ENCODE data around the gene MT2A. TPM values are rescaled to one million over a fixed set of nuclear protein-coding genes. Genes with fewer than 3 reads are reported as not detected.

The MT2A gene
- total RNA-seq, 3 donors from 2014 or later (not counting 1 experiment from before 2014, with no cell fraction given), result 33.0 to 81.5 (median 70.6) TPM

GRCh38 chr16:56645838-56646237, 37.5 kb downstream of the MT2A start:
- H3K4me1 ChIP-seq (ENCODE audit: control insufficient read depth, insufficient read depth, low read length), result peaks cover 18% of the 10 kb centered on the region
- no peak overlapping the region for H3K4me3 ChIP-seq (ENCODE audit: low read length)
- H3K4me3 Mint-ChIP-seq, result no peak overlapping the region
- no peak overlapping the region for H3K27ac Mint-ChIP-seq
- WGBS (ENCODE audit: insufficient coverage), result 0% methylated on average over 1 of the region's 1 CpG
- no peaks in the 10 kb centered on the region for H3K9me3 Mint-ChIP-seq
- H3K27me3 ChIP-seq (ENCODE audit: control insufficient read depth, insufficient read depth, low read length), result peaks cover 9% of the 10 kb centered on the region
- H3K27ac ChIP-seq (ENCODE audit: low read length), result no peak overlapping the region
- peaks cover 16 to 21% of the 10 kb centered on the region in 2 donors for H3K4me1 Mint-ChIP-seq
- ATAC-seq (no peak), DNase-seq (no peak)
- H3K36me3 ChIP-seq (ENCODE audit: control insufficient read depth, insufficient read depth, low read length), result no peaks in the 10 kb centered on the region
- TF ChIP-seq, protein P1, sequence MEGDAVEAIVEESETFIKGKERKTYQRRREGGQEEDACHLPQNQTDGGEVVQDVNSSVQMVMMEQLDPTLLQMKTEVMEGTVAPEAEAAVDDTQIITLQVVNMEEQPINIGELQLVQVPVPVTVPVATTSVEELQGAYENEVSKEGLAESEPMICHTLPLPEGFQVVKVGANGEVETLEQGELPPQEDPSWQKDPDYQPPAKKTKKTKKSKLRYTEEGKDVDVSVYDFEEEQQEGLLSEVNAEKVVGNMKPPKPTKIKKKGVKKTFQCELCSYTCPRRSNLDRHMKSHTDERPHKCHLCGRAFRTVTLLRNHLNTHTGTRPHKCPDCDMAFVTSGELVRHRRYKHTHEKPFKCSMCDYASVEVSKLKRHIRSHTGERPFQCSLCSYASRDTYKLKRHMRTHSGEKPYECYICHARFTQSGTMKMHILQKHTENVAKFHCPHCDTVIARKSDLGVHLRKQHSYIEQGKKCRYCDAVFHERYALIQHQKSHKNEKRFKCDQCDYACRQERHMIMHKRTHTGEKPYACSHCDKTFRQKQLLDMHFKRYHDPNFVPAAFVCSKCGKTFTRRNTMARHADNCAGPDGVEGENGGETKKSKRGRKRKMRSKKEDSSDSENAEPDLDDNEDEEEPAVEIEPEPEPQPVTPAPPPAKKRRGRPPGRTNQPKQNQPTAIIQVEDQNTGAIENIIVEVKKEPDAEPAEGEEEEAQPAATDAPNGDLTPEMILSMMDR (IDR thresholded peaks at IDR 0.05), result no peak
- intact Hi-C loops (cut with micrococcal nuclease), result no loop called here
- H3K36me3 Mint-ChIP-seq, result no peaks in the 10 kb centered on the region
- peaks cover 44 to 54% of the 10 kb centered on the region in 2 donors for H3K27me3 Mint-ChIP-seq (ENCODE audit: low read depth in 2 of 2)
- H3K9me3 ChIP-seq (ENCODE audit: control insufficient read depth, insufficient read depth, low read length), result no peaks in the 10 kb centered on the region

GRCh38 chr16:56647641-56648431, 39.5 kb downstream of the MT2A start:
- DNase-seq (no peak), ATAC-seq (no peak)
- Histone ChIP-seq H3K36me3 (ENCODE audit: control insufficient read depth, insufficient read depth, low read length) (no peaks in the 10 kb centered on the region), H3K27ac (ENCODE audit: low read length) (no peak overlapping the region), H3K9me3 (ENCODE audit: control insufficient read depth, insufficient read depth, low read length) (no peaks in the 10 kb centered on the region), H3K27me3 (ENCODE audit: control insufficient read depth, insufficient read depth, low read length) (peaks cover 9% of the 10 kb centered on the region), H3K4me3 (ENCODE audit: low read length) (no peak overlapping the region), H3K4me1 (ENCODE audit: control insufficient read depth, insufficient read depth, low read length) (peaks cover 15% of the 10 kb centered on the region)
- no peak overlapping the region for H3K27ac Mint-ChIP-seq
- intact Hi-C loops (cut with micrococcal nuclease), result no loop called here
- no peak overlapping the region for H3K4me3 Mint-ChIP-seq
- no peaks in the 10 kb centered on the region for H3K36me3 Mint-ChIP-seq
- H3K9me3 Mint-ChIP-seq, result no peaks in the 10 kb centered on the region
- H3K4me1 Mint-ChIP-seq, result peaks cover 10 to 16% of the 10 kb centered on the region in 2 donors
- 41% methylated on average over 33 of the region's 33 CpGs for WGBS (ENCODE audit: insufficient coverage)
- TF ChIP-seq, protein P1 (IDR thresholded peaks at IDR 0.05), result no peak
- peaks cover 37 to 58% of the 10 kb centered on the region in 2 donors for H3K27me3 Mint-ChIP-seq (ENCODE audit: low read depth in 2 of 2)

GRCh38 chr16:56649271-56649670, 40.9 kb downstream of the MT2A start:
- Mint-ChIP-seq H3K36me3 (no peaks in the 10 kb centered on the region), H3K9me3 (no peaks in the 10 kb centered on the region), H3K4me1 (peaks cover 0 to 2% of the 10 kb centered on the region in 2 donors), H3K4me3 (no peak overlapping the region), H3K27ac (no peak overlapping the region), H3K27me3 (ENCODE audit: low read depth in 2 of 2) (peaks cover 35 to 54% of the 10 kb centered on the region in 2 donors)
- H3K9me3 ChIP-seq (ENCODE audit: control insufficient read depth, insufficient read depth, low read length), result no peaks in the 10 kb centered on the region
- WGBS (ENCODE audit: insufficient coverage), result 92% methylated on average over 2 of the region's 2 CpGs
- intact Hi-C loops (cut with micrococcal nuclease), result no loop called here
- ATAC-seq (no peak), DNase-seq (no peak)
- peaks cover under 1% of the 10 kb centered on the region for H3K4me1 ChIP-seq (ENCODE audit: control insufficient read depth, insufficient read depth, low read length)
- peaks cover 9% of the 10 kb centered on the region for H3K27me3 ChIP-seq (ENCODE audit: control insufficient read depth, insufficient read depth, low read length)
- H3K4me3 ChIP-seq (ENCODE audit: low read length), result no peak overlapping the region
- TF ChIP-seq, protein P1 (IDR thresholded peaks at IDR 0.05), result no peak
- no peak overlapping the region for H3K27ac ChIP-seq (ENCODE audit: low read length)
- H3K36me3 ChIP-seq (ENCODE audit: control insufficient read depth, insufficient read depth, low read length), result no peaks in the 10 kb centered on the region

Data from natural killer cell (primary cell).